Measurements from ENCODE around the gene FBXW7. TPM values are rescaled to one million over a fixed set of nuclear protein-coding genes. Genes with fewer than 3 reads are reported as not detected.

The FBXW7 gene
- total RNA-seq, 4 donors from 2014 or later: 11.6 to 125 (median 49.5) TPM

DNA sequence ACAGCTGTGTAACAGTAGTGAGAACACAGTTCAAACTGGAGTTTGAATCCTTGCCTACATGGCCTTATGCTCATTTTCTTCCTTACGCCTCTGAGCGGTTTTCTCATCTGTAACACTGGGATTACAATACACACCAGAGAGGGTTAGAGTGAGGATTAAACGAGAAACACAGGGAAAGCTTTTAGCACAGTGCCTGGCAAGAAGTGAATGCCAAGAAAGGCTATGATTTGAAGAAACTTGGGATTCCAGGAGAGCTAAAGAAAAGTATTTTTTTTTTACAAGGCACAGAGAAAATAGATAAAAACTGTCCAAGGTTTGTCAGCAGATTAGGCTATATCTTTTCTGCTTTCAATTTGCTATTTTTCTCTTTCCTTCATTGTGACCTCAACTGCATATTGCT is 246.4 kb downstream of the FBXW7 start:
- DNase-seq: no peak
- Histone ChIP-seq H3K27ac (no peak overlapping the region), H3K4me1 (no peaks in the 10 kb centered on the region), H3K9me3 (no peaks in the 10 kb centered on the region), H3K36me3 (no peaks in the 10 kb centered on the region), H3K4me3 (no peak overlapping the region), H3K27me3 (no peaks in the 10 kb centered on the region)
- WGBS, 2 donors (ENCODE audit: low coverage in 1 of 2): 87 to 91% methylated on average over 3 of the region's 3 CpGs
- in situ Hi-C loops (cut with MboI; ENCODE audit: low pct_ligation_motif_present in 1 of 4, low pct_unique_long_range_greater_than_20kb in 1 of 4, low sequenced_read_pairs in 3 of 4) (no loop called here), intact Hi-C loops (cut with DNase I; ENCODE audit: low total_unique reads) (no loop called here)
- TF ChIP-seq POLR2A (IDR thresholded peaks at IDR 0.05) (no peak), CTCF (IDR thresholded peaks at IDR 0.05) (no peak), EP300 (IDR thresholded peaks at IDR 0.05; ENCODE audit: low read depth) (no peak), POLR2AphosphoS5 (IDR thresholded peaks at IDR 0.05) (no peak)

GRCh38 chr4:152283801-152284470 is 252.0 kb downstream of the FBXW7 start:
- 77 to 82% methylated on average over 2 of the region's 2 CpGs for WGBS, 2 donors (ENCODE audit: low coverage in 1 of 2)
- no peaks in the 10 kb centered on the region for H3K36me3 ChIP-seq
- no peak for DNase-seq
- H3K4me3 ChIP-seq: no peak overlapping the region
- TF ChIP-seq CTCF (IDR thresholded peaks at IDR 0.05) (no peak), POLR2AphosphoS5 (IDR thresholded peaks at IDR 0.05) (no peak), EP300 (IDR thresholded peaks at IDR 0.05; ENCODE audit: low read depth) (no peak), POLR2A (IDR thresholded peaks at IDR 0.05) (no peak)
- in situ Hi-C loops (cut with MboI; ENCODE audit: low pct_ligation_motif_present in 1 of 4, low pct_unique_long_range_greater_than_20kb in 1 of 4, low sequenced_read_pairs in 3 of 4) (no loop called here), intact Hi-C loops (cut with DNase I; ENCODE audit: low total_unique reads) (no loop called here)
- H3K9me3 ChIP-seq: no peaks in the 10 kb centered on the region
- H3K4me1 ChIP-seq: peaks cover 0 to 6% (median 0%) of the 10 kb centered on the region in 4 donors
- no peak overlapping the region for H3K27ac ChIP-seq
- no peaks in the 10 kb centered on the region for H3K27me3 ChIP-seq

DNA sequence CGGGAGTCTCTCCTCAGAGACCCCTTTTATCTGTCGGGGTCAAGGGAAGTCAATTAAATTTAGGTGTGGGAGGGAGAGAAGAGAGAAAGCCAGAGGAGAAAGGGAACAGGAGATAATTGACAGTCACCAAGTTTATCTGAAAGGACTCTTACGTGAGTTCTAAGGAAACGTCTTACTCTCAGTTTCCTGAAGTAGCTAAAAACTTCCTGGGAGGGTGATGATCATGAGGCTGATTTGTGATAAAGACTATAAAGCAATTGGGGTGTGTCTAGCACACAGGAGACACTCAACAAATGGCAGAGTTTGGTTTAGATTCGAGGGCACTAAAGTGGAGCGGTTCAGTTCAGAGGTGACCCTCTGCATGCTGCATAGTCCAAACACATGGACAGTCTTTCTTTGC is 254.1 kb downstream of the FBXW7 start:
- 72 to 80% methylated on average over 6 of the region's 6 CpGs for WGBS, 2 donors (ENCODE audit: low coverage in 1 of 2)
- no peak for DNase-seq
- Histone ChIP-seq H3K27me3 (no peaks in the 10 kb centered on the region), H3K36me3 (no peaks in the 10 kb centered on the region), H3K4me1 (peaks cover 0 to 14% (median 0%) of the 10 kb centered on the region in 4 donors), H3K27ac (no peak overlapping the region), H3K9me3 (no peaks in the 10 kb centered on the region), H3K4me3 (no peak overlapping the region)
- TF ChIP-seq EP300 (IDR thresholded peaks at IDR 0.05; ENCODE audit: low read depth): no peak
- no peak for TF ChIP-seq POLR2A (IDR thresholded peaks at IDR 0.05)
- TF ChIP-seq CTCF (IDR thresholded peaks at IDR 0.05): no peak
- TF ChIP-seq POLR2AphosphoS5 (IDR thresholded peaks at IDR 0.05): no peak
- intact Hi-C loops (cut with DNase I; ENCODE audit: low total_unique reads): no loop called here
- in situ Hi-C loops (cut with MboI; ENCODE audit: low pct_ligation_motif_present in 1 of 4, low pct_unique_long_range_greater_than_20kb in 1 of 4, low sequenced_read_pairs in 3 of 4): no loop called here

DNA sequence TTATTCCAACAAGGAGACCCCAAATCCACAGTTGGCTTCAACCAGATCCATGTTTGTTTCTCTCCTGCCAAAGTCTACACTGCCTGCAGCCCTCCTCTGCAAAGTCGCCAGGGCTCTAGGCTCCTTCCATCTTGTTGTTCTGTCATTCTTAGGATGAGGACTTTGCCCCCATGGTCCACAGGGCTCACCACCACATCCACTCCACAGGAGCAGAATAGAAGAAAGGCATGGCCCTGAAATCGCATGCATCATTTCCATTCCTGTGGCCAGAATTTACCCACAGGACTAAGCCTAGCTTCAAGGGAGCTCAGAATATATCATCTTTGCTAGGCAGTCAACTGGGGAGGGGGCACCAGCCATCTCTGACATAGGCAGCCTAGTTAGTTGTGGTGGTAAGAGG is 254.7 kb downstream of the FBXW7 start:
- 89% methylated on average over 2 of the region's 2 CpGs; no CpG with 5 or more reads in 1 of the 2 donors for WGBS, 2 donors (ENCODE audit: low coverage in 1 of 2)
- Histone ChIP-seq H3K9me3 (no peaks in the 10 kb centered on the region), H3K4me3 (no peak overlapping the region), H3K27ac (no peak overlapping the region), H3K4me1 (peaks cover 0 to 14% (median 0%) of the 10 kb centered on the region in 4 donors), H3K36me3 (no peaks in the 10 kb centered on the region), H3K27me3 (no peaks in the 10 kb centered on the region)
- in situ Hi-C loops (cut with MboI; ENCODE audit: low pct_ligation_motif_present in 1 of 4, low pct_unique_long_range_greater_than_20kb in 1 of 4, low sequenced_read_pairs in 3 of 4) (no loop called here), intact Hi-C loops (cut with DNase I; ENCODE audit: low total_unique reads) (no loop called here)
- TF ChIP-seq EP300 (IDR thresholded peaks at IDR 0.05; ENCODE audit: low read depth) (no peak), POLR2A (IDR thresholded peaks at IDR 0.05) (no peak)
- no peak for DNase-seq

GRCh38 chr4:152279234-152279566 is 256.7 kb downstream of the FBXW7 start:
- H3K27ac ChIP-seq: no peak overlapping the region
- no peaks in the 10 kb centered on the region for H3K27me3 ChIP-seq
- no peaks in the 10 kb centered on the region for H3K9me3 ChIP-seq
- TF ChIP-seq POLR2A (IDR thresholded peaks at IDR 0.05) (no peak), POLR2AphosphoS5 (IDR thresholded peaks at IDR 0.05) (no peak)
- in situ Hi-C loops (cut with MboI; ENCODE audit: low pct_ligation_motif_present in 1 of 4, low pct_unique_long_range_greater_than_20kb in 1 of 4, low sequenced_read_pairs in 3 of 4) (no loop called here), intact Hi-C loops (cut with DNase I; ENCODE audit: low total_unique reads) (no loop called here)
- DNase-seq: no peak
- no peaks in the 10 kb centered on the region for H3K36me3 ChIP-seq
- whole genome bisulfite sequencing, 2 donors (ENCODE audit: low coverage in 1 of 2): 96% methylated on average over 8 of the region's 8 CpGs; no CpG with 5 or more reads in 1 of the 2 donors
- H3K4me1 ChIP-seq: peaks cover 0 to 14% (median 0%) of the 10 kb centered on the region in 4 donors
- H3K4me3 ChIP-seq: no peak overlapping the region

Measured in transverse colon (tissue), 4 donors.